ENCODE measurements around the gene TLE3. TPM values are rescaled to one million over a fixed set of nuclear protein-coding genes. Genes with fewer than 3 reads are reported as not detected.
A peak's percentile ranks its signal among the peaks of the same experiment; 100 is the strongest.

The TLE3 gene
- total and polyA plus RNA-seq, 2 of the 13 experiments (the other 11 are each of a cell fraction or from before 2014, with no cell fraction given) = 11.9 to 13.8 TPM

GRCh38 chr15:70098461-70099166, 897 bp upstream of the TLE3 start (continued):
- 0 out of 2 replicates have a peak, but pooled peaks have one; percentile 26 for TF ChIP-seq HHEX (CRISPR knock-in tag; IDR thresholded peaks at IDR 0.05)
- TF ChIP-seq, protein P1, sequence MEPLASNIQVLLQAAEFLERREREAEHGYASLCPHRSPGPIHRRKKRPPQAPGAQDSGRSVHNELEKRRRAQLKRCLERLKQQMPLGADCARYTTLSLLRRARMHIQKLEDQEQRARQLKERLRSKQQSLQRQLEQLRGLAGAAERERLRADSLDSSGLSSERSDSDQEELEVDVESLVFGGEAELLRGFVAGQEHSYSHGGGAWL (CRISPR knock-in tag; IDR thresholded peaks at IDR 0.05) = peak; percentile 55
- peak; percentile 76; the same call in 1 of the 2 replicates for TF ChIP-seq UBTF (CRISPR knock-in tag; IDR thresholded peaks at IDR 0.05)
- TF ChIP-seq MTF1 (CRISPR knock-in tag; IDR thresholded peaks at IDR 0.05) = 0 out of 2 replicates have a peak, but pooled peaks have one; percentile 46
- TF ChIP-seq ZNF543 (CRISPR knock-in tag; IDR thresholded peaks at IDR 0.05) = peak; percentile 62; the same call in 1 of the 2 replicates
- peak; percentile 61; the same call in 1 of the 2 replicates for TF ChIP-seq RXRB (CRISPR knock-in tag; IDR thresholded peaks at IDR 0.05; ENCODE audit: borderline replicate concordance)
- no peak for TF ChIP-seq SIN3B (IDR thresholded peaks at IDR 0.05; ENCODE audit: low read length)
- 0 out of 2 replicates have a peak, but pooled peaks have one; percentile 23 for TF ChIP-seq ZNF564 (CRISPR knock-in tag; IDR thresholded peaks at IDR 0.05)
- peak; percentile 78; the same call in 1 of the 2 replicates for TF ChIP-seq SNAPC4 (CRISPR knock-in tag; IDR thresholded peaks at IDR 0.05)
- no peak for TF ChIP-seq ZNF407 (CRISPR knock-in tag; IDR thresholded peaks at IDR 0.05; ENCODE audit: not compliant biosample characterization)
- TF ChIP-seq TBX3 (IDR thresholded peaks at IDR 0.05; ENCODE audit: borderline replicate concordance) = peak; percentile 37; the same call in 1 of the 2 replicates
- TF ChIP-seq POLR2AphosphoS2 (IDR thresholded peaks at IDR 0.05; ENCODE audit: low read depth, low read length) = no peak
